ENCODE results near the gene EEF2KMT.
"Not testable (repeated sequence)": the region's sequence is repeated elsewhere in the genome, so short reads cannot be mapped to it uniquely, and the experiment has no call there.

Gene EEF2KMT

DNA sequence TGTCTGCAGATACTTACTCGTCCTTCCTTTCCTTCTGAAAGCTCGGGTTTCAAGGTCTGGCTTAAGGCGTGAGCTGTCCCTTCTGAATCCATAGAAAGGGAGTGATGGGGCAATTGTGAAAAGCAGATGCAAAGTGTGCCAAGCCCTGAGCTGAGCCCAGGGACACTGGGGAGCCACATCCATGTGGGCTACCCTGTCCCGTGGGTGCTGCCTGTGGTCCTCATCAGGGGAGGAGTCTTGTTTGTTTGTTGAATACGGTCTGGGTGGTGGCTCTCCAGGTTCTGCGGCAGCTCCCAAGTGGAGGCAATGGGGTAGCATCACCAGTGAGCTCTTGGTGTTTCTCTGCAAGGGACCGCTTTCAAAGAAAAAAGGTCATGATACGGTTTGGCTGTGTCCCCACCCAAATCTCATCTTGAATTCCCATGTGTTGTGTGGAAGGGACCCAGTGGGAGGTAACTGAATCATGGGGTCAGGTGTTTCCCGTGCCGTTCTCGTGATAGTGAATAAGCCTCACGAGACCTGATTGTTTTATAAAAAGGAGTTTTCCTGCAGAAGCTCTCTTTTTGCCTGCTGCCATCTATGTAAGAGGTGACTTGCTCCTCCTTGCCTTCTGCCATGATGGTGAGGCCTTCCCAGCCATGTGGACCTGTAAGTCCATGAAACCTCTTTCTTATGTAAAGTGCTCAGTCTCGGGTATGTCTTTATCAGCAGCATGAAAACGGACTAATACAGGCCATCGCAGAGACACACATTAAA is 27.0 kb downstream of the EEF2KMT start:
- no peak for DNase-seq (ENCODE audit: low spot score)

DNA sequence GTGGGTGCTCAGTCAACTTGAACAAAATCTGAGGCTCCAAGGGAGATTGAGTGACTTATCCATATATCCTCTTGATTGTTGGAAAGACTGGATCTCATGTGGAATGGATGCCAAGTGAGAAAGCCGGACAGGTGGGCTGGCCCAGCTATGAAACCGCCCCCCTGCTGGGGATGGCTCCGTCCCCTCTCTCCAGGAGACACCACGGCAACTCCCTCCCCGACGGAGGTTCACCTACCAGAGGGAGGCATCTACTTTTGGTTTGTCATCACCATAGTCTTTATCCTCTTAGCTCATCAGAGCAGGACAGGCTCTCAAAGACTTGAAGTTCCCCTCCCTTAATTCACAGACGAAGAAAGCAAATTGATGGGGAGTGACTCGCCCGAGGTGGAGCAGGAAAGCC is 27.7 kb downstream of the EEF2KMT start:
- DNase-seq (ENCODE audit: low spot score), result no peak

- no peak for DNase-seq (ENCODE audit: low spot score)
These were observed 28.5 kb downstream of the EEF2KMT start for GRCh38 chr16:5069048-5069447.

DNA sequence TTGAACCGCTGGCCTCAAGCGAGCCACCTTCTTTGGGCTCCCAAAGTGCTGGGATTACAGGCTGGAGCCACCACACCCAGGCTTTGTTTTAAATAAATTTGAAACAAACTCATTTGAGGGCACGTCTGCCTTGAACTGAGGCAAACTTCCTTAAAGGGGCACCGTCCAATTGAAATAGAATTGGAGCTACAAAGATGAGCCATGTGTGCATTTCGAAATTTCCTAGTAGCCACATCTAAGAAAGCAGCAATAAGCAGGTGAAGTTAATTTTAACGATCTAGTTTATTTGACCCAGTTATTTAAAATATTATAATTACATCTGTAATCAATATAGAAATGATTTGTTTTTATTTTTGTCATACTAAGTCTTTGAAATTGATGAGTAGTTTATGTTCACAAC is 31.1 kb downstream of the EEF2KMT start:
- DNase-seq (ENCODE audit: low spot score), result no peak

- no peak for DNase-seq (ENCODE audit: low spot score)
These were observed 31.8 kb downstream of the EEF2KMT start, which contains the start of gene C16orf89 for GRCh38 chr16:5065813-5066212. Gene C16orf89, minus strand, starts transcription at chr16:5065956. Its CDS starts 48 bp downstream, at chr16:5065908.

GRCh38 chr16:5065326-5065725 is 32.3 kb downstream of the EEF2KMT start:
- DNase-seq (ENCODE audit: low spot score), result no peak

- DNase-seq (ENCODE audit: low spot score), result no peak
These were observed 32.7 kb downstream of the EEF2KMT start for GRCh38 chr16:5064915-5065314.

DNA sequence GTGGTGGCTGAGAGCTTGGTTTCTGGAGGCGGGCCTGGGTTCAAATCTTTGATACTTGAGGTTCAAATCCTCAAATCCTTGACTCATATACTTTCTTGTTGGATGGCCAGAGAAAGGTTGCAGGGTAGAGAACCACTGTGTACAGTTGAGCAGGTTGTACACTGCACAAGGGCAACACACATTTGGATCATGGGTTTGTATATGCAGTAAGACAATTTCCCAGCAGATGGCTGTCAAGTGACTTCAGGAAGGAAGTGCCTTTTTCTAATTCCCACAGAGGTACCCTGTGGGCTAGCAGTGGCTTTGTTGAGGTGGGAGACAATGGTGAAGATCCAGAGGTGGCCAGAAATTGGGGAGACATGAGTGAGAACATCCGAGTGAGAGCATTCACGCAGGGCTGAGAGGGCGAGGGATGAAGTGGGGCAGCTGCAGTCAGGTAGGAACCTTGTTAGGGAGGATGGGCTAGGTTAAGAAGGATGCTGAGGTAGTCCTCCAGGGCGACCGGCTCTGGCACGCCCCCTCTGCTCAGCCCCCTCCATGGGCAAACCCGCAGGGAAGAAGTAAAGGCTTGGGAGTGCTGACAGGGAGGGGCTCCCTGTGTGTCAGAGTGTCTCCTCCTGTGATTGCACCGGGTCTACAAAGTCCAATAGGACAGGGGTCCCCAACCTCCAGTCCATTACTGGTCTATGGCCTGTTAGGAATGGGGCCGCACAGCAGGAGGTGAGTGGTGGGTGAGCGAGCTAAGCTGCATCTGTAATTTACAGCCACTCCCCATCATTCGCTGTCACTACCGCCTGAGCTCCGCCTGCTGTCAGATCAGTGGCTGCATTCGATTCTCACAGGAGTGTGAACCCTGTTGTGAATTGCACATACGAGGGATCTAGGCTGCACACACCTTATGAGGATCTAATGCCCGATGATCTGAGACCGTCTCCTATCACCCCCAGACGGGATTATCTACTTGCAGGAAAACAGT is 34.5 kb downstream of the EEF2KMT start:
- no peak for DNase-seq (ENCODE audit: low spot score)

DNA sequence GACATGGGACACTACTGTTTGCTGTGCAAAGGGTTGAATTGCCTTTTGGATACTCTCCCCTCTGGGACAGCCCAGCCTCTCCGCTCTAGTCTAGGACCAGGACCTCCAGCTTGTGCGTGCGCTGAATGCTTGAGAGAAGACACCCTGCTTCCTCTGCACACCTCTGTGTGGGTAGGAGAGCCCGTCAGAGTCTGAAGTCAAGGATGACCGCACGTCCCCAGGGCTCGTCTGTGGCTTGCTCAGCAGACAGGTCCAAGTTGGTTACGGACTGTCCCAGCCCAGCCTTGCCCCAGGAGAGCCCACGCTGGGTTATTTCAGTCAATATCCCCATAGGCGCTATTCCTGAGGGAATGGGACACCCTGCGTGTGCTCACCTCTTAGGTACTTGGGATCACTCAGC is 35.5 kb downstream of the EEF2KMT start:
- no peak for DNase-seq (ENCODE audit: low spot score)

DNA sequence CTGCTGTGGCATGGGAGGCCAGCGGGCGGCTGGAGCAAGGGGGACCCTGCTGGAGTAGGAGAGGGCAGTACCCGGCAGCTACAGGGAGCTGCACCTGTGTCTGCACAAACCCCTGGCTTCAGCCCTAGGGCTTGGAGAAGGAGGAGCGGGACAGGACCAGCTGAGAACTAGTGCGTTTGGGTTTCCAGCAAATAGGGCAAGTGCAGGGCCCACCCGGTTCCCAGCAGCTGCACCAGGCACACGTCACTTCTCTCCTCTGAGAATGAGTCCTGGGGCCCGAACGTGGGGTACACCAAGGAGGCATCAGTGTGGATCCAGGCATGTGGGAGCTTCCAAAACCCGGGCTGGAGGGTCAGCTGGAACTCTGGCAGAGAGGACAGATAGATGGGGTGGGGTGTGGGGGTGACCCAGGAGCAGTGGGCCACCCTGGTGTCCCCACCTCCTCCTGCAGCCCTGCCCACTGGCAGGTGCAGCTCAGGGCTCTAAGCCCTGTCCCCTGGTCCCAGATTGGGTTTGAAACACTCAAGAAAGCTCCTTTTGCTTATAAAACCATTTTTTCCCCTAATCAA is 37.4 kb downstream of the EEF2KMT start:
- DNase-seq (ENCODE audit: low spot score), result no peak

GRCh38 chr16:5059386-5060072 is 38.1 kb downstream of the EEF2KMT start:
- DNase-seq (ENCODE audit: low spot score), result no peak

- DNase-seq (ENCODE audit: low spot score), result no peak
These were observed 39.1 kb downstream of the EEF2KMT start for GRCh38 chr16:5058476-5058875.

DNA sequence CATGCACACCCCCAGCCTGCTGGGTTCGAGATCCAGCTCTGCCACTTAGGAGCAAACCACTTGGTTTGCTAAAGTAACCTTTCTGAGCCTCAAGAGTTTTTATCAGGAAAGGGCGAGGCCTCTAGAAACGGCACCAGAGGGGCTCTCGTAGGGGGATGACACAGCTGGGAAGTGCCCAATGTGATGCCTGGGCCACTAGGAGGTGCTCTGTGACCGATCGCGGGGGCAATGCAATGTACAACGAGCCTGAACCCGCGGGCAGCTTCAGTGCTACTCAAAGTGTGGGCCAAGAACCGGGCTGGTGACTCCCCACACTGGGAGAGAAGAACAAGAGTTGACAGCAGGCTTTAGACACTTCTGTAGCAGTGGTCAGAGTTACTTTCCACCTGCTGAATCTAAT is 41.2 kb downstream of the EEF2KMT start:
- DNase-seq (ENCODE audit: low spot score), result no peak

DNA sequence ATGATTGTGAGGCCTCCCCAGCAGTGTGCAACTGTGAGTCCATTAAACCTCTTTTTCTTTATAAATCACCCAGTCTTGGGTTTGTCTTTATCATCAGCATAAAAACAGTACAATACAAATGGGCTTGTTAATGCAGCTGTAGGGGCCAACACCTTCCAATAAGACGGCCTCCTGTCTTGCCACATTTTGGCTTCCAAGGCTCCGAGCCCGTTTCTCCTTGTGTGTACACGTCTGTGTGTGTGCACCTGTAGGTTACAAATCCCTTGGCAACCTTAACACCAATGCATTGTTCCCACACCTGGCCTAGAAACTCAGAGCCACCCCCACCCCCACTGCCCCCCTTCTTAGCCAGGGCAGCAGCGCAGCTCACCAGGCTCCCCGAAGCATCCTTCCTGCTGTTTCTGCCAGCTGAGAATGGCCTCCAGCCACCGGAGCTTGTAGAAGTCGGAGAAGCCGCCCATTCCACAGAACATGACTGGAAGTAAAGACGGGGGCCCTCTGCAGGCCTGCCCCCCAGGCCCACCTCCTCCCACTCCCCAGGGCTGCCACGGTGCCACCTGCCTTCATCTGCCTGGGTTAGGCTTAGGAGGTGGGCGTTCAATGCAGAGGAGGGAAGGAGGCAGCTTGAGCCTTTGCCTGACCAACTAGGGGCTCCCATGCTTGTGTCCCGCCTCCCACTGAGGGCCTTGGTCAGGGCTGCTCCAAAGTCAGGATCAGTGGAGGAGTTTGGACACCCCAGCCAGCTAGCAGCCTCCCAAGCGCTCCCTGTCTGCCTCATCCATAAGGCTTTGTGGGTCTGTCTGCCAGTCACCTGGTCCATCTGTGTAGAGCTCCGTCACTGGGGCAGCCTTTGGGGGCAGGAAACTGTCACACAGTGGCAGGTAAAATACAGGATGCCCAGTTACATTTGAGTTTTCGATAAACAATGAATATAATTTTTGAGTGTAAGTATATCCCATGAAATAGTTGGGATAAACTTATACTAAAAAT is 42.4 kb downstream of the EEF2KMT start:
- DNase-seq (ENCODE audit: low spot score), result no peak

DNA sequence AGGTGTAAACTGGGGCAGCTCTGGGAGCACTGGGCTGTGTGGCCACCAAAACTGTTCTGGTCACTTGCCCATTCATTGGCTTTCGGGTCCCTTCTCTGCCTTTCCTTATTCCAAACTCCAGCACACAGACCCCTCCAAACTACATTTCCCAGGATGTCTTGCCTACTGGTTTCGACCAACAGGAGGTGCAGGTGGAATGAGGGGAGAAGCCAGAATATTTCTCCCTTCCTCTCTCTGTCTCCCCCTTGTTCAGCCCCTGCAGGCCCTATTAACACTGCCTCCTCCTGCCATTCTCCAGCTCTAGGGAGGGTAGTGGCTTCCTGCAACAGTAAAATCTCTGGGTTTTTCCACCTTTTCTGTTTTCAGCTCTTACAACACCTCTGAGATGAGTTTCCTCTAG is 50.7 kb downstream of the EEF2KMT start:
- no peak for DNase-seq (ENCODE audit: low spot score)

GRCh38 chr16:5045499-5046115 is 52.0 kb downstream of the EEF2KMT start:
- no peak for DNase-seq (ENCODE audit: low spot score)

DNA sequence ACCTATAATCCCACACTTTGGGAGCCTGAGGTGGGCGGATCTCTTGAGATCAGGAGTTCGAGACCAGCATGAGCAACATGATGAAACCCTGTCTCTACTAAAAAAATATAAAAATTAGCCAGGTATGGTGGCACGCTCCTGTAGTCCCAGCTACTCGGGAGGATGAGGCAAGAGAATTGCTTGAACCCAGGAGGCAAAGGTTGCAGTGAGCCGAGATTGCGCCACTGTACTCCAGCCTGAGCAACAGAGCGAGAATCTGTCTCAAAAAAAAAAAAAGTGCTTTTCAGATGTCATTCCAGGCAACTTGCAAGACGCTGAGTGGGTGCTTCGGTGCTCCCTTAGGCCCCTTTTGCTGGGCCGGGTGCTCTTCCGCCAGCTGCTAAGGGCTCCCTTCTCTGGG is 53.0 kb downstream of the EEF2KMT start:
- not testable (repeated sequence) for DNase-seq (ENCODE audit: low spot score)

- no peak for DNase-seq (ENCODE audit: low spot score)
These were observed 53.5 kb downstream of the EEF2KMT start for GRCh38 chr16:5044011-5044540.

- no peak for DNase-seq (ENCODE audit: low spot score)
These were observed 54.9 kb downstream of the EEF2KMT start for GRCh38 chr16:5042574-5043171.

All from SW480 (cell line).